ENCODE measurements around the gene OPCML.

OPCML gene

GRCh38 chr11:133350045-133350444, 182.3 kb downstream of the OPCML start:
- POLR2A ChIA-PET (ENCODE audit: low non-redundant PET) = no interaction called here
- CTCF ChIA-PET = no interaction called here
- H3K27ac ChIP-seq = no peak overlapping the region
- TF ChIP-seq CTCF (conservative IDR thresholded peaks at IDR 0.05; ENCODE audit: low read depth) = no peak
- no peak for DNase-seq (ENCODE audit: low spot score)

- no peak for DNase-seq (ENCODE audit: low spot score)
- no peak for TF ChIP-seq CTCF (conservative IDR thresholded peaks at IDR 0.05; ENCODE audit: low read depth)
- ChIA-PET POLR2A (ENCODE audit: low non-redundant PET) (no interaction called here), CTCF (no interaction called here)
- no peak overlapping the region for H3K27ac ChIP-seq
Observed at GRCh38 chr11:133347988-133348387, 184.3 kb downstream of the OPCML start.

GRCh38 chr11:133346137-133346536, 186.2 kb downstream of the OPCML start:
- no peak for TF ChIP-seq CTCF (conservative IDR thresholded peaks at IDR 0.05; ENCODE audit: low read depth)
- ChIA-PET CTCF (no interaction called here), POLR2A (ENCODE audit: low non-redundant PET) (no interaction called here)
- DNase-seq (ENCODE audit: low spot score) = no peak
- H3K27ac ChIP-seq = no peak overlapping the region

GRCh38 chr11:133343951-133344350, 188.3 kb downstream of the OPCML start:
- POLR2A ChIA-PET (ENCODE audit: low non-redundant PET) = no interaction called here
- CTCF ChIA-PET = no interaction called here

GRCh38 chr11:133339495-133340140, 192.7 kb downstream of the OPCML start:
- no peak overlapping the region for H3K27ac ChIP-seq
- CTCF ChIA-PET = interaction anchor here (0.5 kb wide), 1 partner anchor 94 kb away, joined by 3 read pairs; no protein-coding TSS in a partner anchor
- DNase-seq (ENCODE audit: low spot score) = no peak
- no peak for TF ChIP-seq CTCF (conservative IDR thresholded peaks at IDR 0.05; ENCODE audit: low read depth)
- POLR2A ChIA-PET (ENCODE audit: low non-redundant PET) = no interaction called here

More at GRCh38 chr11:133343951-133344350, 188.3 kb downstream of the OPCML start:
- TF ChIP-seq CTCF (conservative IDR thresholded peaks at IDR 0.05; ENCODE audit: low read depth) = no peak
- no peak overlapping the region for H3K27ac ChIP-seq
- no peak for DNase-seq (ENCODE audit: low spot score)

GRCh38 chr11:133338588-133338987, 193.7 kb downstream of the OPCML start:
- POLR2A ChIA-PET (ENCODE audit: low non-redundant PET) = no interaction called here
- TF ChIP-seq CTCF (conservative IDR thresholded peaks at IDR 0.05; ENCODE audit: low read depth) = no peak
- CTCF ChIA-PET = no interaction called here
- no peak overlapping the region for H3K27ac ChIP-seq
- DNase-seq (ENCODE audit: low spot score) = no peak
